Spinal cord (tissue), 10 donors: ENCODE measurements around the gene CRTC1. TPM values are rescaled to one million over a fixed set of nuclear protein-coding genes. Genes with fewer than 3 reads are reported as not detected.
A peak's percentile ranks its signal among the peaks of the same experiment; 100 is the strongest.

ENCODE experiments used
- DNase-seq, 6 donors: peaks; one replicate each; pipeline versions ENCODE4 v3.0.0 to v3.0.0-alpha.2; 2013 to 2015; ENCODE audit warnings: low spot score in 6 of 6, low read depth in 4 of 6
- H3K27ac ChIP-seq: one replicate; pipeline ENCODE4 v1.5.1; 2013; ENCODE audit warnings: low read depth, low read length, control low read depth
- H3K27me3 ChIP-seq: one replicate; pipeline ENCODE4 v1.6.1; 2013; ENCODE audit warnings: low read length; ENCODE audit not compliant: control insufficient read depth, insufficient read depth
- H3K36me3 ChIP-seq: one replicate; pipeline ENCODE4 v1.6.1; 2013; ENCODE audit warnings: low read length; ENCODE audit not compliant: control insufficient read depth, insufficient read depth
- H3K4me1 ChIP-seq: one replicate; pipeline ENCODE4 v1.6.1; 2013; ENCODE audit warnings: low read length; ENCODE audit not compliant: control insufficient read depth, insufficient read depth
- H3K4me3 ChIP-seq: one replicate; pipeline ENCODE4 v1.5.1; 2013; ENCODE audit warnings: low read depth, low read length, control low read depth
- H3K9me3 ChIP-seq: one replicate; pipeline ENCODE4 v1.6.1; 2013; ENCODE audit warnings: low read length; ENCODE audit not compliant: control insufficient read depth, insufficient read depth
- WGBS: methylation state at CpG from one replicate; pipeline ENCODE4 v1.1.5; 2013; ENCODE audit warnings: missing lambda C conversion rate; ENCODE audit not compliant: insufficient coverage; 5-methylcytosine and 5-hydroxymethylcytosine counted together
- polyA plus RNA-seq, 2 donors: library from polyadenylated mRNA; unstranded; fragments of 120-200 nt; gene quantifications; one replicate each; pipeline ENCODE4 v1.2.1, GENCODE V29; 2013; ENCODE audit not compliant: insufficient read length in 2 of 2
- total RNA-seq, 2 donors: library from RNA; depleted of rRNA in 1 of 2; stranded (reverse); fragments of 120-200 nt in 1 of 2; fragments of >200 nt in 1 of 2; gene quantifications; one replicate each; pipeline versions ENCODE4 v1.2.3 to v1.2.4, GENCODE V29; 2013 to 2014
- donor health status: healthy.

Gene CRTC1
- total and polyA plus RNA-seq, 4 donors = 5.6 to 45.3 (median 26.3) TPM

DNA sequence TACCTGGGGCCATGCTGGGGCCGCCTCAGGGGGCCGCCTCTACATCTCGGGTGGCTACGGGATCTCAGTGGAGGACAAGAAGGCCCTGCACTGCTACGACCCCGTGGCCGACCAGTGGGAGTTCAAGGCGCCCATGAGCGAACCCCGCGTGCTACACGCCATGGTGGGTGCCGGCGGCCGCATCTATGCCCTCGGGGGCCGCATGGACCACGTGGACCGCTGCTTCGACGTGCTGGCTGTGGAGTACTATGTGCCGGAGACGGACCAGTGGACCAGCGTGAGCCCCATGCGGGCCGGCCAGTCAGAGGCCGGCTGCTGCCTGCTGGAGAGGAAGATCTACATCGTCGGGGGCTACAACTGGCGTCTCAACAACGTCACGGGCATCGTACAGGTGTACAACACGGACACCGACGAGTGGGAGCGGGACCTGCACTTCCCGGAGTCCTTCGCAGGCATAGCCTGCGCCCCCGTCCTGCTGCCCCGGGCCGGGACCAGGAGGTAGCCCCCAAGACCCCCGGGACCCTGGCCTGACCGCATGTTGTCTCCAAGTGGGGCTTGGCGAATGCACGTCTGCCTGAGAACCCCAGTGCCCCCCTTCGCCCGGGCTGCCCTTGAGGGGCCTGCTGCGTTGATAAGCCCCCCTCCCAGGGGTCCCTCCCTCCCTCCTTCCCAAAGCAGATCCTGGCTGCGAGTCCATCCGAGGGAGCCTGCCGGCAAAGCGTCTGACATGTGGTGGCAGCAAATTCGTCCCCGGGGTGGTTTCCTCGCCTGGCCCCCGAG lies 14.5 kb upstream of the CRTC1 start:
- WGBS = 96% methylated on average over 58 of the region's 58 CpGs
- H3K9me3 ChIP-seq = no peaks in the 10 kb centered on the region
- DNase-seq = no peak
- no peaks in the 10 kb centered on the region for H3K27me3 ChIP-seq
- H3K27ac ChIP-seq = no peak overlapping the region
- peaks cover 85% of the 10 kb centered on the region for H3K36me3 ChIP-seq
- H3K4me3 ChIP-seq = no peak overlapping the region
- peaks cover 48% of the 10 kb centered on the region for H3K4me1 ChIP-seq

DNA sequence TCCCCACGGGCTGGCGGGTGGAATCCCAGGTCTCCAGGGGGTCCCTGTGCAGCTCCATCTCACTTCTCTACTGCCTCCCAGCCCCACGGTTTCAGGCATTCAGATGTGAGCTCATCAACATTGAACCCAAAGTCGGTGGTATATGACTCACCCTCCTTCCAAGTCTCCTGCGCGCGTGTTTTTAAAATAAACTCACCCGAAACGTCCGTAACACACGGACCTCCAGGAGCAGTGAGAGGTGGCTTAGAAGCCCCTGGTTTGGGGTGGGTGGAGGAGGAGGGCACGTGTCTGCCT lies 14.0 kb upstream of the CRTC1 start:
- H3K9me3 ChIP-seq = no peaks in the 10 kb centered on the region
- no peaks in the 10 kb centered on the region for H3K27me3 ChIP-seq
- no peak overlapping the region for H3K4me3 ChIP-seq
- H3K4me1 ChIP-seq = peaks cover 52% of the 10 kb centered on the region
- no peak for DNase-seq
- WGBS = 88% methylated on average over 6 of the region's 12 CpGs
- no peak overlapping the region for H3K27ac ChIP-seq
- peaks cover 79% of the 10 kb centered on the region for H3K36me3 ChIP-seq

DNA sequence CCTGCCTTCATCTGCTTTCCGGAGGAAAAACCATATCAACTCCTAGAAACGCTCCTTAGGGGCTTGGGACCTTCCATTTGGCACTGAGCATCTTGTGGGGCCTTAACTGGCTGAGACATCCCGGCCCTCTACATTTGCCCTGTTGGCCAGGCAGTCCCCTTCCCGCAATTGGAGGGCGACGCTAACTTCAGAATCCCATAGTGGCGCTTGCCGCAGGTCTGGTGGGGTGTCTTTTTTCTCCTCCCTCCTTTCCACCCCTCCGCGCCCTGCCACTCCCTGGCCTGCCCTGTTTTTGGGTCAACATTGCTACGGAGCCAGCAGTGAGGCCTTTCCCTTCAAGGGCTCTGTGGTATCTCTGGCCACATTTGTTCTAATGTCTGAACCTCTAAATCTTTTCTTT lies 13.6 kb upstream of the CRTC1 start:
- 84% methylated on average over 5 of the region's 11 CpGs for WGBS
- peaks cover 56% of the 10 kb centered on the region for H3K4me1 ChIP-seq
- no peaks in the 10 kb centered on the region for H3K27me3 ChIP-seq
- DNase-seq = no peak
- peaks cover 75% of the 10 kb centered on the region for H3K36me3 ChIP-seq
- peak overlapping the region; percentile 40 for H3K27ac ChIP-seq
- H3K4me3 ChIP-seq = no peak overlapping the region
- H3K9me3 ChIP-seq = no peaks in the 10 kb centered on the region

DNA sequence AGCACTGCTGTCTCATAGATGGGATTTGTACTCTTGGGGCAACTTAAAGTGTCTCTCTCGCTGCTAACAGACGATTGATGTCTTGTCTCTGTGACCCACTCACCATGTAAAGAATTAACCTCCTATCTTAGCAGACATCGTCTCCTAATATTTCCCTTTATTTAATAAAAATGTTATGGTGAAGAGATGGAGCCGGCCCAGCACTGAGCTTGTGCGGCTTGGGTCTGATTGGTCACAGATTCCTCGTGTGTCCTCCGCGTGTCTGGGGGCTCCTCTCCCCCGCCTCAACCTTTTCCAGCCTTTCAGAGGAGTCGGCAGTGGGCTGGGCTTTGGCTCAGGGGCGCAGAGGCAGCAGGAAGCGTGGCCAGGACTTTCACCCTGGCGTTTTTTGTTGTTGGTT lies 13.2 kb upstream of the CRTC1 start:
- Histone ChIP-seq H3K9me3 (no peaks in the 10 kb centered on the region), H3K27ac (peak overlapping the region; percentile 40), H3K36me3 (peaks cover 72% of the 10 kb centered on the region), H3K4me1 (peaks cover 60% of the 10 kb centered on the region), H3K27me3 (no peaks in the 10 kb centered on the region), H3K4me3 (no peak overlapping the region)
- 49% methylated on average over 6 of the region's 13 CpGs for WGBS
- peak in 1 of 6 donors; percentile 60 for DNase-seq

DNA sequence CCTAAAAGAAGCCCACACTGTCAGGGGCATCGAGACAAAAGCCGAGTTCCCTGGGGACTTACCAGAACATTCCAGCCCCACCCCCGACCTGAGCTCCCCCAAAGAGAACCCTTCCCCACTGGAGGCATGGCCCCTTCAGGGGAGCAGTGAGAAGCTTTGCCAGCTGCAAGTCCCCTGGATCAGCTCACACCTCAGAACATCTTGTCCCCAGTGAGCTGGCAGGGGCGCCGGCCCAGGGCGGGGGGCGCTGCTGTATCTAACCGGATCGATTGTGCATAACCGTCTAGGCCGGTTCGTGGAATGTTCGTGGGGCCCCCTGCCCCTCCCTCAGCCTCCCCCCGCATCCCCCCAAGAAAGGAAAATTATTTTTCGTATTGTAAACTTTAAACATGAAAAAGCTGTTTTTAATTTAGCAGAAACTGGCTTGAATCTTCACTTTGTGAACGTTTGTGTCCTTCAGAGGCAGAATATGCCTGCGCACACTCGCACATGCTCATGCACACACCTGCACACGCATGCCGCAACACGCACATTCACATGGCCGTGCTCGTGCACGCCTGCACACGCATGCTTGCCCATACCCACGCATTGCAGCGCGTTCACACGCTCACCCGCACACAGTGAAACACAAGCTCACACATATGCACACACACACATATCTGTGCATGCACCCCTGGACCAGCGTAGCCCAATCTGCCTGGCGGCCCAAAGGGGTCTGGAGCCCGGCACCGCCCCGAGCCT lies 12.0 kb upstream of the CRTC1 start:
- Histone ChIP-seq H3K9me3 (no peaks in the 10 kb centered on the region), H3K27ac (peak overlapping the region; percentile 67), H3K36me3 (peaks cover 61% of the 10 kb centered on the region), H3K4me1 (peaks cover 61% of the 10 kb centered on the region), H3K27me3 (no peaks in the 10 kb centered on the region), H3K4me3 (no peak overlapping the region)
- WGBS = 88% methylated on average over 26 of the region's 35 CpGs
- DNase-seq = no peak

DNA sequence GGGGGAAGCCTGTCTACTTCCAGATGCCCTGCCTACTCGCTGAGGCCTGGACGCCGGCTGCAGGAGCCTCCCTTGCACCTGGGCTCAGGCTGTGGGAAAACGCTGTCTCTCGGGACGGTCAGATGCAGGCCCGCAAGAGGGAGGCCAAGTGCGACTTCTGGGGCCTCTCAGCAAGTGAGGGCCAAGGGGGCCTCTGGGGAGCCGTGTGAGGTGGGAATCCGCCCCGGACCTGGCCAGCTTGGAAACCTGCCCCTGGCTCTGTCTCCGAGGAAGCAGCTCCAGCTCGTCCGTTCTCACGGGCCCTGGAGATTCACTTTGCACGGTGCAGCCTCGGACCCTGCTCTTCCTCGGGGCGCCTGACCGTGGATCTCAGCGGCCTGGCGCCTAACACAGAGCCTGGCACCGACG lies 11.4 kb upstream of the CRTC1 start:
- WGBS = 40% methylated on average over 24 of the region's 24 CpGs
- H3K36me3 ChIP-seq = peaks cover 55% of the 10 kb centered on the region
- H3K4me3 ChIP-seq = no peak overlapping the region
- H3K27ac ChIP-seq = peak overlapping the region; percentile 67
- no peaks in the 10 kb centered on the region for H3K27me3 ChIP-seq
- peak in 1 of 6 donors; percentile 35 for DNase-seq
- H3K9me3 ChIP-seq = no peaks in the 10 kb centered on the region
- peaks cover 61% of the 10 kb centered on the region for H3K4me1 ChIP-seq

DNA sequence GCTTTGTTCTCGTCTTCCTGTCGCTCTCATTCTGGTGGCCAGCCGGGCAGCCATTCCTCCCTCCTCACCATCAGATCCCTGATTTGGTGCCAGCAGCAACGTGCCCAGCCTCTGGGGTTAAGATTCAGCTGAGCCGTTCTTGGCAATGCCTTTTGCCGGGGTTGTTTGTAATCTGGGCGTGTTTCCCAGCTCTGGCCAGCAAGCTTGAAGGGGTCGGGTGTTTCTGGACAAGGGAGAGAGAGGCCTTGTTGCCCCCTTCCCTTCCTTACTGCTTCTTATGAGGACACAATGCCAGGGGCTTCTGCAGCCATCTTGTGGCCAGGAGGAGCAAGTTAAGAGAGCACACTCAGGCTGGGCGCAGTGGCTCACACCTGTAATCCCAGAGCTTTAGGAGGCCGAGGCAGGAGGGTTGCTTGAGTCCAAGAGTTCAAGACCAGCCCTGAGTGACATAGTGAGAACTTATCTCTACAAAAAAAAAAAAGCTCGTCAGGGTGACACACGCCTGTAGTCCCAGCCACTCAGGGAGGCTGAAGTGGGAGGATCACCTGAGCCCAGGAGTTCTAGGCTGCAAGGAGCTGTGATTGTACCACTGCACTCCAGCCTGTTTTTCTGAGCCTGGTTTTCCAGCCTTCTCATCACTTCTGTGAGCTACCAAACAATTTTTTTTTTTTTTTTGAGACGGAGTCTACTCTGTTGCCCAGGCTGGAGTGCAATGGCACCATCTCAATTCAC lies 10.7 kb upstream of the CRTC1 start:
- Histone ChIP-seq H3K27me3 (no peaks in the 10 kb centered on the region), H3K27ac (peak overlapping the region; percentile 67), H3K4me1 (peaks cover 61% of the 10 kb centered on the region), H3K4me3 (no peak overlapping the region), H3K9me3 (no peaks in the 10 kb centered on the region), H3K36me3 (peaks cover 48% of the 10 kb centered on the region)
- WGBS = 63% methylated on average over 6 of the region's 13 CpGs
- peak in 4 of 6 donors; percentile 61 to 91 (median 76) for DNase-seq

DNA sequence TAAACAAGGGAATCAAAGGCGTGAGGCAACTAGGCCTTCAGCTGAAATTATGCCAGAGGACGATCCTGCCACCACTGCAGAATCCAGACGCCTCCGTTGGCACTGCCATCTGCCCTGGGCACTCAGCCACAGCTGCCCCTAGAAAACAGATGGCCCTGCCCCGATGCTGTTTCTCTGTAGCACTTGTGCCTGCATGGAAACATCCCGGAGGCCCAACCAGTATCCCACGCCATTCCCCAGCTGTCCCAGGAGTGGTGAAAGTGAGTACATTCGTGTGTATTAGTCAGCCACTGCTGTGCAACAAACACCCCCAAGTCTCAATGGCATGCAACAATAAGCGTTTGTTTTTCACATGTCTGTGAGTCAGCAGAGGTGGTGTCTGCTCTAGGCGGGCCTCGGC lies 8.9 kb upstream of the CRTC1 start:
- H3K4me3 ChIP-seq = no peak overlapping the region
- no peaks in the 10 kb centered on the region for H3K27me3 ChIP-seq
- DNase-seq = peak in 2 of 6 donors; percentile 66 to 87
- H3K36me3 ChIP-seq = peaks cover 29% of the 10 kb centered on the region
- peaks cover 57% of the 10 kb centered on the region for H3K4me1 ChIP-seq
- H3K9me3 ChIP-seq = no peaks in the 10 kb centered on the region
- H3K27ac ChIP-seq = no peak overlapping the region
- WGBS = 50% methylated on average over 9 of the region's 11 CpGs

DNA sequence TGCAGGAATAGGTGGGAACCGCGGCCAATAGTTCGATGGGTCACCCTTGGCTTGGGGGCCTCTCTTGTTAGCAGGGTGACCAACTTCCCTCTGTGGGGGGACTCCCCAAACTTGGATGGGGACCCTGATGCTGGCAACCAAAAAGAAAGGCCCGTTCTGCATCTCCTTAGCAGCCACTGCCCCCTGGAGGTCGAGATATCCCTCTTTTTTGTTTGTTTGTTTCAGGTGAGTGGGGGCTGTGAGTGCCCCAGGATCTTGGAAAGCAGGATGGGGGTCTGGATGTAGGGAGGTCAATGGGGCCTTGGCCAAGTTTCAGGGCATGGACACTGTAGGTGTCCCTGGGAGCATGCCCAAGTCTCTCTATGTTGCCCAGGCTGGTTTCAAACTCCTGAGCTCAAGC lies 7.7 kb upstream of the CRTC1 start:
- 39% methylated on average over 5 of the region's 5 CpGs for WGBS
- Histone ChIP-seq H3K9me3 (no peaks in the 10 kb centered on the region), H3K4me3 (no peak overlapping the region), H3K27me3 (no peaks in the 10 kb centered on the region), H3K27ac (no peak overlapping the region), H3K36me3 (peaks cover 20% of the 10 kb centered on the region), H3K4me1 (peaks cover 46% of the 10 kb centered on the region)
- no peak for DNase-seq
